NCI-H1930 (cell line): ENCODE data around the gene ADGRL1.

Source experiments
- DNase-seq, 2 experiments: peaks; one replicate each; lab custom pipeline; 2025; lab: John Stamatoyannopoulos, UW

ADGRL1 gene

DNA sequence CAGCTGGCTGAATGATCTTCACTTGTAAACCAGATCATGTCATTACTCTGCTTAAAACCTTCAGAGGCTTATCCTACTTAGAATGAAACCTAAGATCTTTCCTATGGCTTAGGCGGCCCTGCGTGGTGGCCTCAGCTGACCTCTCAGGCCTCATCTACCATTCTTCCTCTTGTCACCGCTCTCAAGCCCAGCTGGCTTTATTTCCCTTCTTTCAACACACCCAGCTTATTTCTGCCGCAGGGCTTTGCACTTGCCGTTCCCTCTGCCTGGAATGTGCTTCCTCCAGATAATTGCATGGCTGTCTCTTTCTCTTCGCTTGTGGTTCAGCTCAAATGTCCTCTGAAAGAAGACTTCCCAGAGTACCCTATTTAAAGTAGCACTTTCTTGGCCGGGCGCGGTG is 66.0 kb downstream of the ADGRL1 start:
- no peak for DNase-seq

DNA sequence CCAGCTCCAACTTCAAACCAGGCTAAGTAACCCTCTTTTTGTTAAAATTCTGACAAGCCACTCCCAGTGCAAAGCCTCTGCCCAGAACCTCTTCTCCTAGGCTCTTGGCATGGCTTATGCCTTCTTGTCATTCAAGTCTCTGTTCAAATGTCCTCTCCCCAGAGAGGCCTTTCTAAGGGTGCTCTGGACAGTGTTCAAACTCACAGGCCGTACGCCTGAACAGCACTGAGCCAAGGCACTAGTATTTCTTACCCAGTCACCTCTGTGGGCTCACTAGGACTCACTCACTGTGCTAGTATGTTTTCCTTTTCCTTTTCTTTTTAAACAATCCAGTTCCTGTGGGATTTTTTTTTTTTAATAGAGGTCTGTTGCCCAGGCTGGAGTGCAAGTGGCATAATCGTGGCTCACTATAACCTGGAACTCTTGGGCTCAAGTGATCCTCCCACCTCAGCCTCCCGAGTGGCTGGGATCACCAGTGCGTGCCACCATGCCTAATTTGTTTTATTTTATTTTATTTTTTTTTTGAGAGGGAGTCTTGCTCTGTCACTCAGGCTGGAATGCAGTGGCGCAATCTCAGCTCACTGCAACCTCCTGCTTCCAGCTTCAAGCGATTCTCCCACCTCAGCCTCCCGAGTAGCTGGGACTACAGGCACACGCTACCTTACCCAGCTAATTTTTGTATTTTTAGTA is 67.2 kb downstream of the ADGRL1 start:
- DNase-seq = no peak

GRCh38 chr19:14136509-14137281 is 69.3 kb downstream of the ADGRL1 start, which contains the start of gene ASF1B:
TSS of gene ASF1B (minus strand) at chr19:14136589. CDS start at chr19:14136456, 133 bp downstream.
- peak; percentile 95 to 98 for DNase-seq

DNA sequence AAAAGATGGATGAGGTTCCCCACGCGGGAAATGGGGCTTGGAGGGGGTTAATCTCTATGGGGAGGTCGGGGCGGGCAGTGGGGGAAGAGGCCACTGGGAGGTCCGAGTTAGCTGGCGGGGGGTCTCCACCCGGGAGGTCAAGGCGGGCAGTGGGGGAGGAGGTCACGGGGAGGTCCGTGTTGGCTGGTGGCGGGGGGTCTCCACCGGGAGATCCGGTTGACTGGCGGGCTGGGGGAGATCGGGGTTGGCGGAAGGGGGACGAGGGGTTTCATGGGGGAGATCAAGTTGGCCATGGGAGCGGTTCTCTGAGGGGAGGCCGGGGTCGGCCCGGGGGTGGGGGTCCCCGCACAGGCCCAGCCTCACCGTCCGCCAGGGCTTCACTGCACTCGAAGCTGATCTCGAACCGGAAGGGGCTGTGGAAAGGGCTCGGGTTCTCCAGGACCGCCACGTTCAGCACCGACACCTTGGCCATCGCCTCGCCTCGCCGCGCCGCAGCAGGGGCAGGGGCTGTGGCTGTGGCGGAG is 69.9 kb downstream of the ADGRL1 start:
- no peak for DNase-seq

- no peak for DNase-seq
Observed at GRCh38 chr19:14135355-14135754, 70.6 kb downstream of the ADGRL1 start.

DNA sequence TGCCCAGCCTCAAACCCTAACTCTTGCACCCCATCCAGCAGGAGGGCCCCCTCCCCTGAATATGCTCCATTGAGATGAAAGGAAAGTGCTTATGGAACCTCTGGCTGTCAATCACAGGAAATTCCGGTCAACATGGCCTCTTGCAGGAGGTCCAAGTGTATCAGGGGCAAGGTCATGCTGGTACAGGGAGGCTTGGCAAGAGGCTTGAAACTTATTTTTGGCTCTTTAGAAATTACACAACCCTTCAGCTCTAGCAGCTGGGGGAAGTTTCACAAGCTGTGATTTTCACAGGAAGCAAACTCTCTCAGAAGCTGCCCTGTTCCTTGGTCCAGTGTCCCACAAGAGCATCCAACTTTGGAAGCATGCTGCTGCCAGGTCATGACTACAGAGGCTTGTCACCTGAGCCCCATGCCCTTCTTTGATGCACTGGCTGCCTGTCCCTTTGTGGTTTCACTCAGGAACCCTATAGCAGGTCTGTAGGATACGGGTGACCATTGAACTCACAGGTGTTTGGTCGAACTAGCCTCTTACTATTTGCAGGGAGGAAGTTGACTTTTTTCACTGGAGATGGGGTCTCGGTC is 78.0 kb downstream of the ADGRL1 start:
- DNase-seq = no peak

- no peak for DNase-seq
Observed at GRCh38 chr19:14127176-14127575, 78.8 kb downstream of the ADGRL1 start.

DNA sequence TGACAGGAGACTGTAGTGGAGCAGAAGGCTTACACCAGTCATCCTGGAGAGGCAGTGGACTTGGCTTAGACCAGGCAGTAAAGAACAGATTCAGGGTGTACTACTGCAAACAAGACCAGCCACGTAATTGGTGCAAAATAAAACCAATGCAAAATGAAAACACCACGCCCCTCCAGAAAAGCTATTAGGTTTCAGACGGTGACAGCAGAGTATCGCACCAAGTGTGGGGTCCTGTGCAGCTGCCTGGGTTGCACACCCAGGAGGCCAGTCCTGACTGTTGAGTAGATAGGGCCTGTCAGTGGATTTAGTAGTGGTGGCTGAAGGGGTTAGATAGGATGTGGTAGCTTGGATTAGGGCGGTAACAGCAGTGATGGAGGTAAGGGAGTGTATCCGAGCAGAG is 83.0 kb downstream of the ADGRL1 start:
- no peak for DNase-seq

GRCh38 chr19:14120497-14120780 is 85.5 kb downstream of the ADGRL1 start:
- no peak for DNase-seq

DNA sequence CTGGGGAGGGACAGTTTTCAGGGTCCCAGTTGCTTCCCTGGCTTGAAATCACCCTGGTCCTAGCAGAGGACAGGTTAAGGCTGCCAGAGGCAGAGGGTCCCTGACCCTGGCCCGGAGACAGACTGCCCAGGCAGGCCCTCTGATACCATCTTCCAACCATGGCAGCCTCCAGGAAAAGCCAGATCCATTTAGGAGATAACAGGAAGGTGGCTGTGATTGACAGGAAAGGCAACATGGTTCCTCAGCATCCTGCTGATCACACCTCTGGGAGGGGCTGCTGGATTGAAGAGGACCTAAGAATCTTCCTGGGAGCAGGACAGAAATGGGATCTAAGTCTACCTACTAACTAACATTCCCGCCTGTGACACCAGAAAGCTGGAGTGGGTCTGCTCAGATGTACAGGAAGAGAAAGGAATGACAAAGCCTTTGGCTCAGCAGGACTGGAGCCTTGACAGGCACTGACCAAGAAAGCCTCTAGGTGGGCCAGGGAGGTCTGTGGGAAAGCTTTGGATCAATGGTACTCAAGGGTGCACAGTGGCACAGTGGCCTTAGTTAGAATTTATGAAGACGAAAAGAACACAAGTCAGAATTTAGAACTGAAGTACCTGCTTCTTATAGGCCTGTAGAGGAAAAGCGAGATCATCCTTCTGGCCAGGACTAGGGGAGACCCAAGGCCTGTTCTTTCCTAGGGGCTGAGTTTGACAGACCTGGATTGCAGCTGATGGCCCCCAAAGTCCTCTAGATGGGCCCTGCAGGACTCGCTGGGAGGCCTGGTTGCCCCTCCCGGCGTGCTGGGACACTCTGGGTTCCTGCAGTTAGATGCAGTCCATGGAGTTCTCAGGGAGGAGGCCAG is 86.1 kb downstream of the ADGRL1 start:
- no peak for DNase-seq

- DNase-seq = no peak
Observed at GRCh38 chr19:14119146-14119545, 86.8 kb downstream of the ADGRL1 start.

- DNase-seq = no peak
Observed at GRCh38 chr19:14118165-14119051, 87.6 kb downstream of the ADGRL1 start.

DNA sequence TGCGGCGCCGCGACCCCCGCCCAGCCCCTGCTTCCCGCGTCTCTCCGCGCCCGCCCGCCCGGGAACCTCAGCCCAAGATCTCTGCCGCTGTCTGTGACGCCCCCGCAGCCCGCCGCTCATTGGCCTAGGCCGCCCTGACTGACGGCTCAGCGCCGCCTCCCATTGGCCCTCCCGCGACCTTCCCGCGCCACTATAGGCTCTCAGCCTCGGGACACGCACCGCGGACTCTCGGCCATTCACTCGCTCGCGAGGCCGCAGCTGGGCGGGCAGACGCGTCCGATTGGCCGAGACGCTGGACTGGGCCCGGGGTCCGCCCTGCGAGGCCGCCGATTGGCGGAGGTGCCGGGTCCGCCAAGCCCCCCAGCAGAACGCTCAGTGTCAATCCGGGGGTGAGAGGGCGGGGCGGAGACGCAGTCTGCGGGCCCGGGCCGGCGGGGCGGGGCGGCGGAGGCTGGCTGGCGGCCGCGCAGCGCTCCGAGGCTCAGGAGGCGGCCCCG is 88.3 kb downstream of the ADGRL1 start, which contains the start of gene PRKACA:
PRKACA (minus strand) TSS at position 95 of the 497 bp plus-strand sequence. CDS start 215 bp downstream, outside the sequence.
- peak; percentile 94 to 95 for DNase-seq

DNA sequence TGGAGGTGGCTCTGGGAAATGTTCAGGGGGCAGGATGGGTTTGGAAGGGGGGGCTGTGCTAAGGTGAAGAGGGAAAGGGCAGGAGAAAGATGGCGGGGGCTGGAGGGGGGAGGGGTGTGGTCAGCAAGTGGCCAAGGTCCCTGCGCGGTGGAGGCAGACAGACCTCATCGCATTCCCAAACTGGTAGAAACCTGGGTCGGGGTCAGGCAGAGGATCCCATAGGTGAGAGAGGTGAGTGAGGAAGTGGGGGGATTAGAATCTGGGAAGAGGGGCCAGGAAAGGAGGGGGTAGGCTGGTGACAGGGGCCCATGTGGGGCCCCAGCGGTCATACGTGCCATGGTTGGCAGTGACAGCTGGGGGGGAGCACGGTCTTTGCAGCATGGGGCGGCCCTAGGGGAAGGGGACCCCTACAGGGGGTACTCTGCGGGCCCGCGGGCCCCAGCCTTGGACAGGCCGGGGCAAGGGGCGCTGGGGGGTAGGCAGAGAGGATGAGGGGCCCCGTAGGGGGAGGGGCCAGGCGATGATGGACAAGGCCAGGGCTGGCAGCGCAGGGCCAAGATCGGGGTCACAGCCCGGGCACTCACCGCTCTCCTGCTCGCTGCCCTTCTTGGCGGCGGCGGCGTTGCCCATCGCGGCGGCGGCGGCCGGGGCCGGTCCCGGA is 88.9 kb downstream of the ADGRL1 start:
- no peak for DNase-seq

GRCh38 chr19:14116525-14116917 is 89.4 kb downstream of the ADGRL1 start:
- no peak for DNase-seq

DNA sequence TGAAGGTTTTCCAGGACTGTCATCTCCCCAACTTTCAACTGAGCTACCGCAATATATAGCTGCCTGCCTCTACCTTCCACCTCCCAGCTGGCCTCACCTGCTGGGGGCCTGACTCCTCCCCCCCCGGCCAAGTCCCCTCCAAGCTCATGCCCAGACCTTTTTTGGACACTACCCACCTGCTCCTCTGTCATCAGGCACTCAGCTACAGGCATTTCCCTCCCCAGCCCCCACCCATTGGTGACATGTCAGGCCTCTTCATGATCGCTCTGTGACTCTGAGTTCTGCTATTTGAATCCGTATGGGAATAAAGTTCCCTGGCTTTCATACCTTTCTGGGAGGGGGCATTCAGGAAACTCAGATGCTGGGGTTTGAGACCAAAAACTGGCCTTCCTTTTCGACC is 90.2 kb downstream of the ADGRL1 start:
- DNase-seq = no peak

- no peak for DNase-seq
Observed at GRCh38 chr19:14114854-14115253, 91.1 kb downstream of the ADGRL1 start.

GRCh38 chr19:14114439-14114838 is 91.5 kb downstream of the ADGRL1 start:
- DNase-seq = no peak

DNA sequence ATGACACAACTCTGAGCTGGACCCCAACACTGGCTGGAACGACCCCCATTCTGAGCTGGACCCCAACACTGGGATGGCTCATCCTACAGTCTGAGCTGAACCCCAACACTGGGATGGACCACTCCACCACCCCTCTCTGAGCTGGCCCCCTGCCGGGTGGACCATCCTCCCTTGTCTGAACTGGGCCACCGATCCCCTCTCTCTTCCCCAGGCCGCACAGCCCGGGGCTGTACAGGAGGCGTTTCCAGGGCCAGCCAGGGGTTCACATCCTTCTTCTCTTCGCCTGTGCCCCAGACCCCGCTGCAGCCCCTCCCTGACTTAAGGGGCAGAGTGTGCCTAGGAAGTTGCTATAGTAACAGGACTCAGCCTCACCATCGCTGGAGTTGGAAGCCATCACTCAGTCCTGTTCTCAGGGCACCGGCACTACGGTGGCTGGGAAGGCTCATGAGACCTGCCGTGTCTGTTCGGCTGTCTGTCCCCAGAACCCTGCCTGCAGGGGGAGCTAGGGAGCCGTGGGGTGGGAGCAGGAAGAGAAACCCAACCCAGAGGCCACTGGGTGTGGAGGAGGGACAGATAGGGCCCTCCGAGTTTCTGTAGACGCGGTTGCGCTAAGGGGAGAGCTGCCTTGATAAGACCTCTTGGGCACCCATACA is 92.1 kb downstream of the ADGRL1 start:
- no peak for DNase-seq
